GM21390 (cell line): ENCODE results near the gene MECP2.
A peak's percentile ranks its signal among the peaks of the same experiment; 100 is the strongest.

ENCODE experiments used
- ATAC-seq: cut with Tn5 transposase; IDR thresholded peaks from one replicate; pipeline ENCODE4 v1.9.1; 2021; ENCODE audit not compliant: unreplicated experiment

Gene MECP2

GRCh38 chrX:154019061-154019621 lies 78.4 kb downstream of the MECP2 start:
- ATAC-seq, result peak; percentile 15

- ATAC-seq, result no peak
Observed at GRCh38 chrX:154018518-154019060, 78.9 kb downstream of the MECP2 start.

GRCh38 chrX:154017766-154018517 lies 79.6 kb downstream of the MECP2 start:
- no peak for ATAC-seq

- no peak for ATAC-seq
Observed at GRCh38 chrX:154016366-154017076, 81.0 kb downstream of the MECP2 start.

GRCh38 chrX:154015581-154016264 lies 81.8 kb downstream of the MECP2 start:
- ATAC-seq, result no peak

- ATAC-seq, result no peak
Observed at GRCh38 chrX:154014429-154015380, 82.8 kb downstream of the MECP2 start.

- no peak for ATAC-seq
Observed at GRCh38 chrX:154013614-154014360, 83.7 kb downstream of the MECP2 start.

GRCh38 chrX:154013001-154013421 lies 84.5 kb downstream of the MECP2 start:
- ATAC-seq, result no peak

GRCh38 chrX:154012336-154012991 lies 85.1 kb downstream of the MECP2 start:
- ATAC-seq, result no peak

GRCh38 chrX:154011376-154012335 lies 85.9 kb downstream of the MECP2 start:
- ATAC-seq, result no peak

GRCh38 chrX:154010330-154011087 lies 87.0 kb downstream of the MECP2 start:
- no peak for ATAC-seq

GRCh38 chrX:154008521-154008920 lies 89.0 kb downstream of the MECP2 start:
- ATAC-seq, result no peak

- no peak for ATAC-seq
Observed at GRCh38 chrX:154006947-154007346, 90.6 kb downstream of the MECP2 start.

GRCh38 chrX:154004315-154004714 lies 93.2 kb downstream of the MECP2 start:
- no peak for ATAC-seq

GRCh38 chrX:154002215-154002719 lies 95.2 kb downstream of the MECP2 start:
- ATAC-seq, result peak; percentile 44

GRCh38 chrX:154000051-154000450 lies 97.5 kb downstream of the MECP2 start:
- no peak for ATAC-seq
